WTC11 (cell line): ENCODE results near the gene CLEC9A. TPM values are rescaled to one million over a fixed set of nuclear protein-coding genes. Genes with fewer than 3 reads are reported as not detected.

Experiments used
- ATAC-seq: fragments of 200-7000 bp; cut with Tn5 transposase; 2 replicates; pipeline ENCODE4 v1.10.0; 2021; ENCODE audit warnings: mild to moderate bottlenecking, moderate library complexity
- CTCF ChIA-PET: fragments of 300-600 bp; sonication (Branson Sonifier 250); formaldehyde crosslinking; loops from one replicate; lab custom pipeline; 2021; ENCODE audit warnings: antibody characterized with exemption; lab: Charles Lee
- POLR2A ChIA-PET: fragments of 350-600 bp; sonication (Branson Sonifier 250); formaldehyde crosslinking; loops from one replicate; lab custom pipeline; 2021; ENCODE audit warnings: antibody characterized with exemption; lab: Charles Lee
- DNase-seq: peaks from one replicate; pipeline ENCODE4 v3.0.0; 2021; ENCODE audit warnings: low spot score
- H3K27ac Mint-ChIP-seq: 2 replicates; pipeline ENCODE4 v1.8.0; 2021; ENCODE audit warnings: mixed read lengths
- H3K27me3 Mint-ChIP-seq: 2 replicates; pipeline ENCODE4 v1.8.0; 2021; ENCODE audit warnings: low read depth, mild to moderate bottlenecking, moderate library complexity, mixed read lengths
- H3K36me3 Mint-ChIP-seq: 2 replicates; pipeline ENCODE4 v1.8.0; 2021; ENCODE audit warnings: mixed read lengths
- H3K4me1 Mint-ChIP-seq: 2 replicates; pipeline ENCODE4 v1.8.0; 2022; ENCODE audit warnings: mixed read lengths
- H3K4me3 Mint-ChIP-seq: 2 replicates; pipeline ENCODE4 v1.8.0; 2021; ENCODE audit warnings: mild to moderate bottlenecking, moderate library complexity, mixed read lengths
- H3K9me3 Mint-ChIP-seq: 2 replicates; pipeline ENCODE4 v1.8.0; 2021; ENCODE audit warnings: mixed read lengths
- AR ChIP-seq: fragments of 250-450 bp; sonication (Bioruptor Pico); IDR thresholded peaks from 2 replicates; pipeline ENCODE4 v1.9.0; 2021; ENCODE audit warnings: mild to moderate bottlenecking
- CBFB ChIP-seq: sonication (generic); formaldehyde crosslinking; IDR thresholded peaks from 2 replicates; pipeline ENCODE4 v1.8.1; 2022; ENCODE audit warnings: mild to moderate bottlenecking, low read depth, missing genetic modification reagents
- E2F4 ChIP-seq: sonication (generic); formaldehyde crosslinking; IDR thresholded peaks from 2 replicates; pipeline ENCODE4 v1.8.1; 2022; ENCODE audit warnings: low read depth, mild to moderate bottlenecking, moderate library complexity, missing genetic modification reagents, borderline replicate concordance
- FOXP1 ChIP-seq: sonication (generic); formaldehyde crosslinking; IDR thresholded peaks from 2 replicates; pipeline ENCODE4 v1.8.0; 2022; ENCODE audit warnings: missing genetic modification reagents, mild to moderate bottlenecking, moderate library complexity, borderline replicate concordance
- GRHL2 ChIP-seq: fragments of 250-450 bp; sonication (Bioruptor Pico); IDR thresholded peaks from 2 replicates; pipeline ENCODE4 v1.8.0; 2022; ENCODE audit warnings: mild to moderate bottlenecking, moderate library complexity; ENCODE audit not compliant: insufficient replicate concordance, severe bottlenecking
- HMGA2 ChIP-seq: fragments of 250-450 bp; sonication (Bioruptor Pico); IDR thresholded peaks from 2 replicates; pipeline ENCODE4 v1.4.0; 2021; ENCODE audit warnings: mild to moderate bottlenecking, moderate library complexity
- HMGXB4 ChIP-seq: sonication (generic); formaldehyde crosslinking; IDR thresholded peaks from 2 replicates; pipeline ENCODE4 v1.8.1; 2023; ENCODE audit warnings: mild to moderate bottlenecking, moderate library complexity, missing genetic modification reagents
- IRF1 ChIP-seq: sonication (generic); formaldehyde crosslinking; IDR thresholded peaks from 2 replicates; pipeline ENCODE4 v1.8.0; 2023; ENCODE audit warnings: missing genetic modification reagents
- MAX ChIP-seq: sonication (generic); formaldehyde crosslinking; IDR thresholded peaks from 2 replicates; pipeline ENCODE4 v1.8.0; 2022; ENCODE audit warnings: mild to moderate bottlenecking, missing genetic modification reagents
- MXD4 ChIP-seq: fragments of 250-450 bp; sonication (Bioruptor Pico); IDR thresholded peaks from 2 replicates; pipeline ENCODE4 v1.8.0; 2021; ENCODE audit warnings: mild to moderate bottlenecking, moderate library complexity, borderline replicate concordance
- NR2C2 ChIP-seq: sonication (generic); formaldehyde crosslinking; IDR thresholded peaks from 2 replicates; pipeline ENCODE4 v1.8.0; 2022; ENCODE audit warnings: mild to moderate bottlenecking, missing genetic modification reagents
- SMAD3 ChIP-seq: sonication (generic); formaldehyde crosslinking; IDR thresholded peaks from 2 replicates; pipeline ENCODE4 v1.8.0; 2022; ENCODE audit warnings: missing genetic modification reagents, mild to moderate bottlenecking, borderline replicate concordance
- TCF7 ChIP-seq: sonication (generic); formaldehyde crosslinking; IDR thresholded peaks from 2 replicates; pipeline ENCODE4 v1.8.0; 2022; ENCODE audit warnings: mild to moderate bottlenecking, low read depth, missing genetic modification reagents, moderate library complexity
- TEAD1 ChIP-seq: sonication (generic); formaldehyde crosslinking; IDR thresholded peaks from 2 replicates; pipeline ENCODE4 v1.8.0; 2022; ENCODE audit warnings: mild to moderate bottlenecking, missing genetic modification reagents
- TEAD4 ChIP-seq: sonication (generic); formaldehyde crosslinking; IDR thresholded peaks from 2 replicates; pipeline ENCODE4 v1.8.0; 2022; ENCODE audit warnings: mild to moderate bottlenecking, missing genetic modification reagents
- ZNF317 ChIP-seq: sonication (generic); formaldehyde crosslinking; IDR thresholded peaks from 2 replicates; pipeline ENCODE4 v1.8.1; 2023; ENCODE audit warnings: low read depth, mild to moderate bottlenecking, moderate library complexity, missing genetic modification reagents, borderline replicate concordance
- ZNF416 ChIP-seq: fragments of 250-450 bp; sonication (Bioruptor Pico); IDR thresholded peaks from 2 replicates; pipeline ENCODE4 v1.9.0; 2021; ENCODE audit warnings: mild to moderate bottlenecking, inconsistent platforms
- ZNF532 ChIP-seq: fragments of 250-450 bp; sonication (Bioruptor Pico); IDR thresholded peaks from 2 replicates; pipeline ENCODE4 v1.9.0; 2021; ENCODE audit warnings: mild to moderate bottlenecking, borderline replicate concordance
- ZNF671 ChIP-seq: fragments of 250-450 bp; sonication (Bioruptor Pico); IDR thresholded peaks from 2 replicates; pipeline ENCODE4 v1.8.0; 2021; ENCODE audit warnings: mild to moderate bottlenecking
- total RNA-seq: library from RNA; stranded (reverse); gene quantifications from 3 replicates; pipeline ENCODE4 v1.2.3, GENCODE V29; 2021

CLEC9A gene
- total RNA-seq, 1 experiment from 2014 or later: not detected

DNA sequence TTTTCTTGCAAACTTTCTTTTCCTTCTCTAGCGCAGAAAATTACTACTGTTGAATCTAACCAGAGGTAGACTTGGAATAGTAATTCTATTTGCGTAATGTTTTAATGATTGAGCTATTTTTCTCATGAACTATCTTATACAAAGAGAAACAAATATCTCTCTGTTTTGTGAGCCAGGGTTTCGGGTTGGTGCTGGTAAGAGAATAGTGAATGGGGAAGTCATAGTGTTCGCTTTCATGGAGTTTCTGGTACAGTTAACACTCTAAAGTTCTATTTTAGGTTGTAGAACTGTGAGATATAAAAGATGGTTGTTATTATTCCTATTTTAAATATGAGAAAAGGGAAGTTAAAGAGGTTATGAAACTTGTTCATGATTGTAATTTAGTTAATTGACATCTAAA lies 38.2 kb upstream of the CLEC9A start (continued):
- TF ChIP-seq ZNF532 (CRISPR knock-in tag) (no peak), GRHL2 (no peak), TCF7 (CRISPR knock-in tag) (no peak), MAX (CRISPR knock-in tag) (no peak), HMGXB4 (no peak), IRF1 (CRISPR knock-in tag) (no peak), TEAD1 (no peak)
- TF ChIP-seq, all 79 proteins: peak for 0

GRCh38 chr12:9999016-9999415 lies 31.5 kb upstream of the CLEC9A start, which contains the start of gene CLEC1B:
Gene CLEC1B (minus strand): TSS chr12:9999121. CDS start chr12:9999100, 21 bp downstream.
- Mint-ChIP-seq H3K27me3 (no peaks in the 10 kb centered on the region; the same call in 1 of the 2 replicates), H3K4me1 (no peaks in the 10 kb centered on the region), H3K36me3 (no peaks in the 10 kb centered on the region)
- CTCF ChIA-PET: interaction anchor here (1.0 to 1.5 kb wide), 6 partner anchors 9 to 249 kb away, joined by 3 to 6 read pairs (median 4); no protein-coding TSS in a partner anchor
- TF ChIP-seq E2F4 (CRISPR knock-in tag) (no peak), ZNF416 (CRISPR knock-in tag) (no peak), MXD4 (CRISPR knock-in tag) (no peak), SMAD3 (CRISPR knock-in tag) (no peak), HMGA2 (CRISPR knock-in tag) (no peak), FOXP1 (CRISPR knock-in tag) (no peak), MAX (CRISPR knock-in tag) (no peak)
- TF ChIP-seq, all 79 proteins: peak for 0
- DNase-seq (no peak), ATAC-seq (no peak)
- POLR2A ChIA-PET: no interaction called here
- Mint-ChIP-seq H3K4me3 (no peak within 1 kb of the TSS), H3K27ac (no peak within 1 kb of the TSS), H3K9me3 (peaks cover 4% of the 10 kb centered on the region)

GRCh38 chr12:10001171-10001776 lies 29.2 kb upstream of the CLEC9A start:
- Mint-ChIP-seq H3K4me3 (no peak overlapping the region), H3K9me3 (peaks cover 7% of the 10 kb centered on the region), H3K4me1 (no peaks in the 10 kb centered on the region), H3K27me3 (no peaks in the 10 kb centered on the region; the same call in 1 of the 2 replicates), H3K27ac (no peak overlapping the region), H3K36me3 (no peaks in the 10 kb centered on the region; the same call in 1 of the 2 replicates)
- ChIA-PET CTCF (no interaction called here), POLR2A (no interaction called here)
- ATAC-seq: no peak
- no peak for DNase-seq
- TF ChIP-seq AR (CRISPR knock-in tag): no peak
- TF ChIP-seq CBFB (CRISPR knock-in tag): no peak
- TF ChIP-seq ZNF671 (CRISPR knock-in tag): no peak
- TF ChIP-seq NR2C2 (CRISPR knock-in tag): no peak
- no peak for TF ChIP-seq TEAD4 (CRISPR knock-in tag)
- TF ChIP-seq ZNF317 (CRISPR knock-in tag): no peak
